Left renal pelvis (tissue), 4 donors: ENCODE data around the gene MAPKAP1. TPM values are rescaled to one million over a fixed set of nuclear protein-coding genes. Genes with fewer than 3 reads are reported as not detected.

Experiments used
- DNase-seq, 4 donors: peaks; one replicate each; pipeline ENCODE4 v3.0.0-alpha.2; 2013; ENCODE audit warnings: low read depth in 4 of 4, low spot score in 3 of 4
- polyA plus RNA-seq, 4 donors: library from polyadenylated mRNA; unstranded; fragments of 120-200 nt; gene quantifications; one replicate each; pipeline ENCODE4 v1.2.1, GENCODE V29; 2013; ENCODE audit not compliant: insufficient read length in 4 of 4

Gene MAPKAP1
- polyA plus RNA-seq, 4 donors, result 68.0 to 87.6 (median 72.8) TPM

GRCh38 chr9:125544988-125545651 is 161.9 kb downstream of the MAPKAP1 start:
- no peak for DNase-seq

- no peak for DNase-seq
Measured at GRCh38 chr9:125544484-125544883, 162.5 kb downstream of the MAPKAP1 start.

GRCh38 chr9:125541840-125542243 is 165.2 kb downstream of the MAPKAP1 start:
- DNase-seq, result no peak

GRCh38 chr9:125540497-125540896 is 166.5 kb downstream of the MAPKAP1 start:
- no peak for DNase-seq

- DNase-seq, result no peak
Measured at GRCh38 chr9:125538092-125538473, 168.9 kb downstream of the MAPKAP1 start.

GRCh38 chr9:125537442-125538091 is 169.4 kb downstream of the MAPKAP1 start:
- no peak for DNase-seq

- no peak for DNase-seq
Measured at GRCh38 chr9:125536776-125537175, 170.2 kb downstream of the MAPKAP1 start.

- DNase-seq, result no peak
Measured at GRCh38 chr9:125536167-125536772, 170.7 kb downstream of the MAPKAP1 start.

- no peak for DNase-seq
Measured at GRCh38 chr9:125534971-125535701, 171.9 kb downstream of the MAPKAP1 start.

- DNase-seq, result no peak
Measured at GRCh38 chr9:125532812-125533594, 174.0 kb downstream of the MAPKAP1 start.

GRCh38 chr9:125532412-125532811 is 174.6 kb downstream of the MAPKAP1 start:
- no peak for DNase-seq

- DNase-seq, result no peak
Measured at GRCh38 chr9:125529589-125530515, 177.2 kb downstream of the MAPKAP1 start.

- no peak for DNase-seq
Measured at GRCh38 chr9:125529107-125529506, 177.9 kb downstream of the MAPKAP1 start.

- DNase-seq, result no peak
Measured at GRCh38 chr9:125527471-125528002, 179.5 kb downstream of the MAPKAP1 start.

- DNase-seq, result no peak
Measured at GRCh38 chr9:125525921-125526631, 180.9 kb downstream of the MAPKAP1 start.

- no peak for DNase-seq
Measured at GRCh38 chr9:125524583-125525355, 182.2 kb downstream of the MAPKAP1 start.

- no peak for DNase-seq
Measured at GRCh38 chr9:125523681-125524080, 183.3 kb downstream of the MAPKAP1 start.

GRCh38 chr9:125522328-125522725 is 184.7 kb downstream of the MAPKAP1 start:
- DNase-seq, result no peak
